GM12865 (cell line): ENCODE measurements around the gene PIK3R2.

Experiments
- DNase-seq: peaks from one replicate; pipeline ENCODE4 v3.0.0; 2010; ENCODE audit warnings: low read depth
- H3K4me3 ChIP-seq: 2 replicates; pipeline ENCODE4 v1.5.1; 2011; ENCODE audit warnings: mild to moderate bottlenecking, low read depth, low read length, control low read depth
- TF ChIP-seq, protein P1 (sequence below): IDR thresholded peaks from 2 replicates; pipeline ENCODE4 v1.5.1; 2011; ENCODE audit warnings: low read length, control low read depth, low read depth, inconsistent platforms; ENCODE audit not compliant: insufficient read depth; ENCODE audit errors: missing control alignments

The PIK3R2 gene

DNA sequence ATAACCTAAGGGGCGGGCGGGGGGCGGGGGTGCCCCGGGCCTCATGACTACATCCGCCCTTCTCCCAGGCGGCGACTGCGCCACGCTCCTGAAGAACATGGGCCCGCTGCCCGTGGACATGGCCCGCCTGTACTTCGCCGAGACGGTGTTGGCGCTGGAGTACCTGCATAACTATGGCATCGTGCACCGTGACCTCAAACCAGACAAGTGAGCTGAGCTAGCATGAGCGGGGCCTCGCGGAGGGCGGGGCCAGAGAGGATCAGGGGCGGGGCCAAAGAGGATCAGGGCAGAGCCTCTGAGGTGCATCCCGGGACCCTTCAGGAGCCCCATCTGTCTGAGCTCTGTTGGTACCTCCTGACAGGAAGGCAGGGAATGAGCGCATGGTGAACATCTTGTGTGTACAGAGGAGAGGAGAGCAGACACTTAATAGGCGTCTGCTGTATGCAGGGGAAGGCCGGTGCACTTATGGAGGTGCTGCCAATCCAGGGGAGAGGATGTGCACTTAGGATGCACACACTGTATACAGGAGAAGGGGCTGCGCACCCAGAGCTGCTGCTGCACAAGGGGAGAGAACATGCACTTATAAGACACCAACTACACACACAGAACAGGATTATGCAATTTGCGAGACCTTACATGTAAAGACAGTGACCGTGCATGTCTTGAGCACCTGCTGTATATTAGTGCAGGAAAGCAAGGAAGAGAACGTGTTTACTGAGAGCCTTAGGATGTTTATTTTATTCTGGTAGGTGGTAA lies 20.9 kb upstream of the PIK3R2 start:
- TF ChIP-seq, protein P1, sequence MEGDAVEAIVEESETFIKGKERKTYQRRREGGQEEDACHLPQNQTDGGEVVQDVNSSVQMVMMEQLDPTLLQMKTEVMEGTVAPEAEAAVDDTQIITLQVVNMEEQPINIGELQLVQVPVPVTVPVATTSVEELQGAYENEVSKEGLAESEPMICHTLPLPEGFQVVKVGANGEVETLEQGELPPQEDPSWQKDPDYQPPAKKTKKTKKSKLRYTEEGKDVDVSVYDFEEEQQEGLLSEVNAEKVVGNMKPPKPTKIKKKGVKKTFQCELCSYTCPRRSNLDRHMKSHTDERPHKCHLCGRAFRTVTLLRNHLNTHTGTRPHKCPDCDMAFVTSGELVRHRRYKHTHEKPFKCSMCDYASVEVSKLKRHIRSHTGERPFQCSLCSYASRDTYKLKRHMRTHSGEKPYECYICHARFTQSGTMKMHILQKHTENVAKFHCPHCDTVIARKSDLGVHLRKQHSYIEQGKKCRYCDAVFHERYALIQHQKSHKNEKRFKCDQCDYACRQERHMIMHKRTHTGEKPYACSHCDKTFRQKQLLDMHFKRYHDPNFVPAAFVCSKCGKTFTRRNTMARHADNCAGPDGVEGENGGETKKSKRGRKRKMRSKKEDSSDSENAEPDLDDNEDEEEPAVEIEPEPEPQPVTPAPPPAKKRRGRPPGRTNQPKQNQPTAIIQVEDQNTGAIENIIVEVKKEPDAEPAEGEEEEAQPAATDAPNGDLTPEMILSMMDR: no peak
- DNase-seq: no peak

DNA sequence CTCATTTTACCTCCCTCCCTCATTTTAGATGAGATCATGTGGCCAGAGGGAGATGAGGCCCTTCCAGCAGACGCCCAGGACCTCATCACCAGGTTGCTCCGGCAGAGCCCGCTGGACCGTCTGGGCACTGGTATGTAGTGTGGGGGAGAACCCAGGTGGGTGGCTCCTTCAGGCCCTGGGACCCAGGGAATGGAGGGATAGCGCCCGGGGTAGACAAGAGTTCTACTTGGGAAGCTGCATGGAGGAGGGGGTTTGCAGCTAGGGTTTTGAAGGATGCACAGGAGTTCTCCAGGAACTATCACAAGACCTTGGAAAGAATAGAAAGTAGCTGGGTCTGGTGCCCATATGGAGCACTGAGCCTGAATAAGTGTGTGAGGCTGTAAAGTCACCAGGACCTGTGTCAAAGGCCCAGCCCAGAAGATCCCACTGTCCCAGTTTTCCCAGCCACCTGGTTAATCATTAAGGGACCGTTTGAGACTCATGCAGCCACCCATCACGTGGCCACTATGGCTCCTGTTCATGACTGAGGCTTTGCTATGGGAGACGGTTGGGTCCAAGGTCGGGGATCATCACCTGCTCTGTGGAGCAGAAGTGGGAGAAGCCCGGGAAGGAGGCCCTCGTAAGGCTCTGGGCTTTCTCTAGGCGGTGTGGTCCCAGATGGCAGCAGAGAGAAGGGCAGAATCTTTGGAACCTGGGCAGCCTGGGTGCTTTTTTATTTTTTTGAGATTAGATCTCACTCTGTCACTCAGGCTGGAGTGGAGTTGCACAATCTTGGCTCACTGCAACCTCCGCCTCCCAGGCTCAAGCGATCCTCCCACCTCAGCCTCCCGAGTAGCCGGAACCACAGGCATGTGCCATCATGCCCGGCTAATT lies 17.0 kb upstream of the PIK3R2 start:
- DNase-seq: no peak
- TF ChIP-seq, protein P1: no peak
- no peak overlapping the region for H3K4me3 ChIP-seq

More for the DNA sequence above, 20.9 kb upstream of the PIK3R2 start:
- no peak overlapping the region for H3K4me3 ChIP-seq

DNA sequence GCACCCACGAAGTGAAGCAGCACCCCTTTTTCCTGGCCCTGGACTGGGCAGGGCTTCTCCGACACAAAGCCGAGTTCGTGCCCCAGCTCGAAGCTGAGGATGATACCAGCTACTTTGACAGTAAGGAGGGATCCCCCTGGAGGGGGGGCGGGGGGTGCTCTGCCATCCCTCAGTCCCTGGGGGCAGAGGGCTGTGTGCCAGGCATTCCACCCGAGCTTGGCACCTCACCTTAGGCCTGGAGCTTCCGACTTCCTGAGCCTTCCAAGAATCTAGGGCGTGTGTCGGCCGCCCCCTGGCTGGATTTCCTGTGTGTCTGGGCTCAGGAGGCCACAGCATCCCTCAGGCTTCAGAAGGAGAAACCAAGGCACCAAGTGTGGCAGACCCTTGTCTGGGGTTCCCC lies 15.7 kb upstream of the PIK3R2 start:
- TF ChIP-seq, protein P1: no peak

DNA sequence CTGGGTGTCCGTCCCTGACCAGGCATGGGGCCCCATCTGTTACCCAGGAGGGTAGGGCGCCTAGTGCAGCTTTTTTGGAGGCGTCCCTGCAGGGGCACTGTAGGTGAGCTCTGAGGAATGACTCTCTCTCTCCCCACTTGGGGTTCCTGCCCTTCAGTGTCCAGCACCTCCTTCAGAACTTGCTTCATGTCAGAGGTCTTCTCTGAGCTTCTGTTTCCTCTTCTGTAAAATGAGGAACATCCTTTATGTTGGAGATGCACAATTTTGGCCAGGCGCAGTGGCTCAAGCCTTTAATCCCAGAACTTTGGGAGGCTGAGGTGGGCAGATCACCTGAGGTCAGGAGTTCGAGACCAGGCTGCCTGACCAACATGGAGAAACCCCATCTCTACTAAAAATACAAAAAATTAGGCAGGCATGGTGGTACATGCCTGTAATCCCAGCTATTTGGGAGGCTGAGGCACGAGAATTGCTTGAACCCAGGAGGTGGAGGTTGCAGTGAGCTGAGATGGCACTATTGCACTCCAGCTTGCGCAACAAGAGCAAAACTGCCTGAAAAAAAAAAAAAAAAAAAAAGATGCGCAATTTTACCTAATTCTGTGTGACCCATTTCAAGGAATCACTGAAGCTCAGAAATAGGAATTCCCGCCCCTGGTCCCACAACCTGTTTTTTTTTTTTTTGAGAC lies 15.2 kb upstream of the PIK3R2 start:
- TF ChIP-seq, protein P1: no peak
- DNase-seq: no peak
- no peak overlapping the region for H3K4me3 ChIP-seq

More for the DNA sequence above, 15.7 kb upstream of the PIK3R2 start:
- no peak for DNase-seq
- H3K4me3 ChIP-seq: no peak overlapping the region

DNA sequence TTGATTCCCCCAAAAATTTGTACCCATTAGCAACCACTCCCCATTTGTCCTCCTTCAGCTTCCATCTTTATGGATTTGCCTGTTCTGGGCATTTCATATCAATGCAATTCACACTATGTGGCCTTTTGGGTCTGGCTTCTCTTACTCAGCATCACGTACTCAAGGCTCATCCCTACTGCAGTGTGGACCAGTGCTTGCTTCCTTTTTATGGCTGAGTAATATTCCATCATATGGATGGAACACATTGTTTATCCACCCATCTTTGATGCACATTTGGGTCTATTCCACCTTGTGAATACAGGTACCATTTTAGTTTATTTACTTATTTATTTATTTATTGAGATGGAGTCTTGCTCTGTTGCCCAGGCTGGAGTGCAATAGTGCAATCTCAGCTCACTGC lies 12.5 kb upstream of the PIK3R2 start:
- TF ChIP-seq, protein P1: no peak
- H3K4me3 ChIP-seq: no peak overlapping the region
- DNase-seq: no peak

DNA sequence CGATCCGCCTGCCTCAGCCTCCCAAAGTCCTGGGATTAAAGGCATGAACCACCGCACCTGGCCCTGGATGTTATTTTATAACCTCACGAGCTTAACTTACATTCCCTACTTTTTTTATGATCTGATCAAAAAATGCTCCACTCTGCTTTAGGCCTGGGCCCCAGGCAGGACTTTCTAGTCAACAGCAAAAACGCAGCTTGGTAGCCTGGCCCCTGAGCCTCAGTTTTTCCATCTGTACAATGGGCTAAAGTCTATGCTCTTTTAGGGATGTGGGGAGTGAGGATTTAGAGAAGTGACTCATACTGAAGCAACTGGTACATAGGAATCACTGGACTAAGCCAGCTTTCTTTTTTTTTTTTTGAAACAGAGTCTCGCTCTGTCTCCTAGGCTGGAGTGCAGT lies 11.9 kb upstream of the PIK3R2 start:
- TF ChIP-seq, protein P1: no peak
- H3K4me3 ChIP-seq: no peak overlapping the region
- DNase-seq: no peak
